Activated T-helper 17 cell treated with anti-CD3 and anti-CD28 coated beads, Interleukin-2, amount 50 U/mL, for 72 hours (primary cell): ENCODE data around the gene AIPL1. TPM values are rescaled to one million over a fixed set of nuclear protein-coding genes. Genes with fewer than 3 reads are reported as not detected.

ENCODE experiments used
- ATAC-seq: fragments of 150-1000 bp; cut with Tn5 transposase; replicated peaks from 2 replicates; pipeline ENCODE4 v1.10.0; 2021; ENCODE audit warnings: mild to moderate bottlenecking, moderate library complexity
- H3K27ac Mint-ChIP-seq: one replicate; pipeline ENCODE4 v1.8.0; 2022; ENCODE audit warnings: mixed read lengths
- H3K27me3 Mint-ChIP-seq: one replicate; pipeline ENCODE4 v1.8.0; 2022; ENCODE audit warnings: mixed read lengths
- H3K36me3 Mint-ChIP-seq: one replicate; pipeline ENCODE4 v1.8.0; 2022; ENCODE audit warnings: low read depth, mild to moderate bottlenecking, mixed read lengths
- H3K4me1 Mint-ChIP-seq: one replicate; pipeline ENCODE4 v1.8.0; 2022; ENCODE audit warnings: mixed read lengths
- H3K4me3 Mint-ChIP-seq: one replicate; pipeline ENCODE4 v1.8.0; 2022; ENCODE audit warnings: mild to moderate bottlenecking, mixed read lengths
- H3K9me3 Mint-ChIP-seq: one replicate; pipeline ENCODE4 v1.8.0; 2022; ENCODE audit warnings: mixed read lengths
- total RNA-seq, 2 donors: library from RNA; stranded (reverse); gene quantifications; one replicate each; pipeline ENCODE4 v1.2.3, GENCODE V29; 2022

Gene AIPL1
- total RNA-seq, 2 donors from 2014 or later = not detected

DNA sequence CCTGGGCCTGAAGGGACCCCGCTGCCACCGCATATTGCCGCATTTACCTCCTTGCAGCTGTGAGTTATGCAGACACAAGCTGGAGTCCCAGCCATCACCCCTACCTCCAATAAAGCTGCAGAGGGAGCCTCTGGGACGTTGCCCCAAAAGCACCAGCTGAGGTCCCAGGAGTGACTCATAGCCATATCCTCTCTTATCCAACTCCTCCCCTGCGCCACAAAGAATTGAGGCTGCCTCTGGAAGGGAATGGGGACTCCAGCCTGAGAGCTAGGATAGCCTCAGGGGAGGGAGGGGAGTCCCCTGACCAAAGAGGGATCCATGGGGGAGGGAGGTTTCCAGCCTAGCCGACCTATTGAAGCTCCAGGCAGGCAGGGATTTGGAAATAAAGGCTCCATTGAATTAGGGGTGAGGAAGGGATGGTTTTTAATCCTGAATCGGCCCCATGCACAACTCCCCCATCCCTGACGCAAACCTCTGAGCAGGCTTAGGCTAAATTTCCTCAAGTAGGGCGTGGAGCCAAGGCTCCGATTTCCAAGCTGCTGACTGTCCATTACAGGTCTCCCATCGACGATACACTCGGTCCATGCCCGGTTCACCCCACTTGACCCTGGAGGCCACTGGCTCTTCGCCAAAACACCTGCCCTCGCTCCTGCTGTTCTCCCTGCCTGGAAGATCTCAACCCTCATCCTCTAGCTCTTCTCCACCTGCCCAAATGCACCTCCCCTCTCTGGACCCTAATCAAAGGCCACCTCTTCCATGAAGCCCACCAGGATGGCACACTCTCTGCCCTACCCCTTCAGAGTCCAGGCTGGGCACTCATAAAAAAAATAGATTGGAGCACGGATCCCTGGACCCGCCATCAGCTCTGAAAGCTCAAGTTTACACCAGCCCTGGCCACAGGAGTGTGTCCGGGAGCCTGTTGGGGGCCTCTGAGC lies 36.9 kb upstream of the AIPL1 start:
- Mint-ChIP-seq H3K27ac (no peak overlapping the region), H3K36me3 (no peaks in the 10 kb centered on the region), H3K27me3 (peaks cover 3% of the 10 kb centered on the region), H3K9me3 (no peaks in the 10 kb centered on the region), H3K4me1 (peaks cover 5% of the 10 kb centered on the region), H3K4me3 (no peak overlapping the region)
- ATAC-seq = no peak

DNA sequence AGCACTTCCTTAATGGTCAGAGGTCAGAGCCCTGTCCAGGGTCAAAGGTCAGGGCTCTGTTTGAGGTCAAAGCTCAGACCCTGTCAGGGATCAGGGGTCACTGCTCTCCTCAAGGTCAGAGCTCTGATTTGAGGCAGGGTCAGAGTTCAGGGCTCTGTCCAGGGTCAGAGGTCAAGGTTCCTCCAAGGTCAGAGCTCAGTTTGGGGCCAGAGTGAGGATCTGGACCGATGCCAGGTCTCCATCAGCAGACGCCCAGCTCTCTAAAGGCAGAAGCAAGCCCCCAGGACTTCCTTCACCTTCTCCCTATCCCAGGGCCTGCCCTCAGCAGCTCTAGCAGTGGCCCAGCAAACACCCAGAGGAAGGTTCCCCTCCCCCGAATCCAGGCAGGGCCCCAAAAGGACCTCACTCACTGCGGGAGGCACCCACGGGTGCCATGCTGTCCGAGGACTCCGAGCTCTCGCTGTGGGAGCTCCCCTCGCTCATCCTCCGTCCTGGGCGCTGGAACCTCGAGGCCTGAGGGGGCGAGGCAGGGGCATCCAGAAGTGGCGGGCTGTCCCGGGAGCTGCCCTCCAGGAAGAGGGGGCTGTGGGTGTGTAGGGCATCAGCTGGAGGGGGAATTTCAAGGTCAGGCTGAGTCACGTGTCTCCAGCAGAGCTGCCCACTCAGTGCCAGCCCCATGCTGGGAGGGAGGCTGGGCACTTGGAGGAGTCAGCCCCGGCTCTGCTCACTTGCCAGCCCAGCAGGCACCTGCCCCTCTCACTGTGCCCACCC lies 36.0 kb upstream of the AIPL1 start:
- no peaks in the 10 kb centered on the region for H3K9me3 Mint-ChIP-seq
- peaks cover 5% of the 10 kb centered on the region for H3K4me1 Mint-ChIP-seq
- no peak for ATAC-seq
- H3K27me3 Mint-ChIP-seq = peaks cover 10% of the 10 kb centered on the region
- no peaks in the 10 kb centered on the region for H3K36me3 Mint-ChIP-seq
- H3K27ac Mint-ChIP-seq = no peak overlapping the region
- no peak overlapping the region for H3K4me3 Mint-ChIP-seq

DNA sequence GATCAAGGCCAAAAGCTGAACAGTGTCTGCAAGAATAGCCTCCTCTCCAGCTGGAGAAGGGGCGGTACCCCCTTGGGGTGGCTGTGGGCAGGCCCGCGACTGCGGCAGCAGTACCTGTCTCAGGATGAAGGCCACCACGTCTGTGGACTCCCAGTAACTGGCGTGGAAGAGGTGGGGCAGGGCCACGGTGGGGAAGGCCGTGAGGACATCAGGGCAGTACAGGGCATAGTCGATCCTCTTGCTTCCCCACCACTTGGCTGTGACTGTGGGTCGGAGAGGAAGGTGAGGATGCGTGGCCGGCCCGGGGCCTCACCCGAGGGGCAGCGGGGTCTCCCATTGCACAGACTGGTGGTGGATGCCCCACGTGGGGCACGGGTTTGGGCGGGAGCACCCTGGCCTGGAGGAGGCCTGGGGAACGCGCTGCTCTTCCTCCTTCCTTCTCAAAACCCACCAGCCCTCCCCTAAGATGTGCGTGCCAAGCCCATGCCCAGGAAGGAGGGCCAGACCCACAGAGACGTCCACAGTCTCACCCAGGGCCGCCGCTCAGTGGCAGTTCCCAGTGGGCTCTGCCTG lies 35.3 kb upstream of the AIPL1 start:
- Mint-ChIP-seq H3K9me3 (no peaks in the 10 kb centered on the region), H3K4me3 (no peak overlapping the region), H3K4me1 (peaks cover 5% of the 10 kb centered on the region), H3K27me3 (peaks cover 14% of the 10 kb centered on the region), H3K36me3 (no peaks in the 10 kb centered on the region), H3K27ac (no peak overlapping the region)
- no peak for ATAC-seq

DNA sequence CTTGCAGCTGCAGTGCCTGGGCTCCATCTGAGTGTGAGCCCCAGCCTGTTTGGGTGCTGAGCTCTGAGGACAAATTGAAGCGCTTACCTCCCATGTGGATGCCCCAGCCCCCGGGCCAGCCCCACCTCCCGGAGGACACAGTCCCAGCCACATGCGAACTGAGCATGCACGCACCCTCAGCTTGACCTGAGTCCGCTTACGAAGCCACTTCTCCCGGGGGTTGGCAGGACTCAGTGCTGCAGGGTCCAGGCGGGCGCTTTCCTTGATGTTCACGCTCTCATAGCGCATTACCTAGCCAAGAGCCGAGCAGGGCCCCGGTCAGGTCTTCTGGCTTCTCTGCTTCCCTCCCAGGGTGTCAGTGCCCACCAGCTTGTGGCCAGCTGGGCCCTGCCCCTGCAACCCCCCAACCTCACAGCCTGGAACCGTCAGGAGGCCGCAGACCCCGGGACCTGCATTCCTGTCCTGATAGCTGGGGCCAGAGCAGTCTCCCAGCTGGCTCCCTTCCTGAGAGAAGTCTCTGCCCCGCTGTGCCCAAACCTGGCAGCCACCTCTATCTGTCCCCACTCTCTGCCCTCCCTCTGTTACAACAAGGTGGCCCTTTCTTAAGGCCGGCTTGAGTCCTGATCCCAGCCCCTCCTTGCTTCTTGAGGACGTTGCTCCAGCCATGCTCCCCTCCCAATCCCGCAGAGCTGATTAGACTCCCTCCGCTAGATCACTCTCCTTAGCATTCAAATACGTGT lies 33.3 kb upstream of the AIPL1 start:
- Mint-ChIP-seq H3K4me3 (no peak overlapping the region), H3K9me3 (no peaks in the 10 kb centered on the region), H3K36me3 (no peaks in the 10 kb centered on the region), H3K4me1 (peaks cover 4% of the 10 kb centered on the region), H3K27me3 (peaks cover 14% of the 10 kb centered on the region), H3K27ac (no peak overlapping the region)
- ATAC-seq = no peak

DNA sequence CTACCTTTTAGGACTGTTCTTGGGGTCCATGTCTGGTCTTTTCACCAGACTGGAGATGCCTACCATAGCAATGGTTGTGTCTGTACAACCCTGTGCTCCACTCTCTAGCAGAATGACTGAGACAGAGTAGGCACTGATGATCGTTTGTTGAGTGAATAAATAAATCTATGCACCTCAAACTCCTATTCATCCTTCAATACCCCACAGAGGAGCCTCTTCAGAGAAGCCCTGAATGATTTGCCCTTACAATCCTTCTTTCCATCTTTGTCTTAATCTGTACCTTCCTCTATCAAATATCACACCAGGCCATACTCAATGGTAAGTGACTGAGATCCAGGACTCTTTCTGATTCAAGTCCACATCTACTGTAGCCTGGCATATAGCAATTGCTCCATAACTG lies 32.6 kb upstream of the AIPL1 start:
- Mint-ChIP-seq H3K4me3 (no peak overlapping the region), H3K9me3 (no peaks in the 10 kb centered on the region), H3K4me1 (no peaks in the 10 kb centered on the region), H3K27me3 (peaks cover 13% of the 10 kb centered on the region), H3K27ac (no peak overlapping the region), H3K36me3 (no peaks in the 10 kb centered on the region)
- no peak for ATAC-seq

DNA sequence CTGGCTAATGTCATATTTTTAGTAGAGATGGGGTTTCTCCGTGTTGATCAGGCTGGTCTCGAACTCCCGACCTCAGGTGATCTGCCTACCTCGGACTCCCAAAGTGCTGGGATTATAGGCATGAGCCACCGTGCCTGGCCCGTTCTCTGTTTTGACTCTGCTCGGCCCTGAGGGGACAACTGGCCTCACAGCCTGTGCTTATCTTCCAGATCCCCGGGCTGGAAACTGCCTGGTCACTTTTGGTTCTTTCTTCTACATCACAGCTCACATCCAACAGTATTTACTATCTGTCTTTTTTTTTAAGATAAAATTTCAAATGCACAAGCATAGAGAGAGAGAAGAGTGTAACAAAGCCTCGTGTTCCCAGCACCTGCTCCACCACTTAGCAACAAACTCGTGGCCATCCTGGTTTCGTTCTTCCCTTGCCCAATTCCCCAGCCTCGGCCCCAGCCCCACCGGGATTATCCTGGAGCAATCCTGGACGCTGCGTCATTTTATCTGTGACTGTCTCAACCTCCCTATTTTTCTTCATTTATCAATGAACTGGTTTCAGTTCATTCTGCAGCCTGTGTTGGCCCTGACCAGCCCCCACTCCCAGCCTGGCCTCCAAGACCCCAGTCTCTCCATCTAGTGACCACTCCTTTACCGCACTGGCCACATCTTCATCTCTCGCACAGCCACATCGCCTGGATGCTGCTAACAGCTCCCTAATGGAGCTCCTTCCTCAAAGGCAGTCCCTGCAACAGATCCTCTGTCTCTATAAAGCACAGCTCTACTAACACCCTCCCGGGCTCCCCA lies 30.5 kb upstream of the AIPL1 start:
- H3K4me1 Mint-ChIP-seq = peaks cover 8% of the 10 kb centered on the region
- no peaks in the 10 kb centered on the region for H3K36me3 Mint-ChIP-seq
- H3K9me3 Mint-ChIP-seq = no peaks in the 10 kb centered on the region
- no peak overlapping the region for H3K4me3 Mint-ChIP-seq
- H3K27me3 Mint-ChIP-seq = peaks cover 14% of the 10 kb centered on the region
- no peak overlapping the region for H3K27ac Mint-ChIP-seq
- no peak for ATAC-seq

DNA sequence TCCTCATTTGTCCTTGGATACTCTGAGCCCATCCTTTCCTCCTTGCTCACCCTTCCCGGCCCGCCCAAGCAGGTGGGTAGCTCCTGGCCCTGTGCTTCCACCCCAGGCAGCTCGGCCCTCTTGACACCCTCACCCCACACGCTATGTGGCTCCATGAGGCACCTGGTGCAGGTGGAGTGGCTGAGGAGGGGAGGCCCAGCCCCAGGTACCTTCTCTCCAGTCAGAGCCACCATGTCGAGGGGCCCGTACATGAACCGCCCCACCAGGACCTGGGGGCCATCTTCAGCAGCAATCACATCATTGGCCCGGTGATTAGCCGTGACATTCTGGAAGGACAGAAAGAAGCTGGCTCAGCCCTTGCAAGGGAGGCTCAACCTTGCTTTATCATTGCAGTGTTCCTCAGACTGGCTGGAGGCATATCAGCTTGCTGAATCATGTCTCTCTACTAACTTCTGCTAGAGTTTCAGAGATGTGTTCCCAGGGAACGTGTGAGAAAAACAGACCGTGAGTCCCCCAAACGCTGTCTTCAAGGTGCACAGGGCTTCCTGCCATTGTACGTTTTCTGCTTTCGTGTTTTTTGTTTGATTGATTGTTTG lies 29.6 kb upstream of the AIPL1 start:
- Mint-ChIP-seq H3K36me3 (no peaks in the 10 kb centered on the region), H3K9me3 (no peaks in the 10 kb centered on the region), H3K27me3 (peaks cover 14% of the 10 kb centered on the region), H3K27ac (no peak overlapping the region), H3K4me3 (no peak overlapping the region), H3K4me1 (peaks cover 8% of the 10 kb centered on the region)
- no peak for ATAC-seq

DNA sequence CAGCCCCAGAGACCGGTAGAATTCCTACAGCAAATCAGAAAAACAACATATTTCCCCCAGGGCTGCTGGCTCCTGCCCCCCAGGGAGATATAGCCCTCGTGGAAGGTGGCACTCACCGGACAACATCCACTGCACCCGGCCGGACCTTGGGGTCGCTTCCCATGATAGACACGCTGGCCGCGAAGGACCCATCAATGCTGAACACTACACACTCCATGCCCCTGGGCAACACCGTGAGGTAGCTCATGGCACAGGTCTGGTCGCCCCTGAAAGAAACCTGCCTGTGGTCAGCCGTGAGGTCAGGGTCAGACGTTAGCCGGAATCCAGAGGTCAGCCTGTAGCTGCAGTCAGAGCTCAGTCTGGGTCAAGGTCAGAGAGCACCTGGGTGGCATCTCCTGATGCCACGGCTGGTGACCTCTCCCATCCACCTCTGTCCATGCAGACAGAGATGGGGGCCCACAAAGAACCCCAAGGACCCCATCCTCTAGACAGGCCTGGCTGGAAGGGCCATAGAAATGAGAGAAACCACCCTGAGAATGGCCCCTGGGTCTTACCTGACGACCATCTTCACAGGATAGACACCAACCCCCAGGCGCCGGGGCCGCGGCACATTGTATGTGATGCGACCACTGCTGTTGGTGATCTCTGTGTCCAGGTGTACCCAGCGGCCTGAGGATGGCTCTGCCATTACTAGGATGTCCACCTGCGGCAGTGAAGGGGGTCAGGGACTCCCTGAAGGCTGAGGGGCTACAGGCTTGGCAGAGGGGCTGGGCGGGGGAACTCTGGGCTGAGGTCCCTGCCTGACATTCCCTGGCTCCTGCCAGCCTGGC lies 28.9 kb upstream of the AIPL1 start:
- H3K4me3 Mint-ChIP-seq = no peak overlapping the region
- H3K9me3 Mint-ChIP-seq = no peaks in the 10 kb centered on the region
- H3K4me1 Mint-ChIP-seq = peaks cover 8% of the 10 kb centered on the region
- H3K27me3 Mint-ChIP-seq = peaks cover 14% of the 10 kb centered on the region
- no peaks in the 10 kb centered on the region for H3K36me3 Mint-ChIP-seq
- ATAC-seq = no peak
- no peak overlapping the region for H3K27ac Mint-ChIP-seq

DNA sequence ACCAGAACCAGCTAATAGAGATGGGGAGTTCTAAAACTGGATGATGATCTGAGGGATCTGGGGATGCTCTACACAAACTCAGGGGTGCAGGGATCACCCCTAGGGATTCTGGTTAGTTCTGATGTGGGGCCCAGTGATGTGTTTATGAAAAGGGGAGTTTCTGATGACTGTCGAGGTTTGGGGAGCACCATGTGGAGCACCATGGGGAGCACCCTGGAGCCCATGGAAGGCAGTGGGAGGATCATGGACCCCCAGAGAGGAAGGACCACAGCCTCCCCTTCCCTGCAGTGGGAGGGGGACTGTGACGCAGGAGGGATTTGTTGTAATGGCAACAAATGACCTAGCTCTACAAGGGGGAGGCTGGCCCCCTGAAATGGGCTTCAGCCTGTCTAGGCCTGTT lies 27.8 kb upstream of the AIPL1 start:
- Mint-ChIP-seq H3K4me3 (no peak overlapping the region), H3K9me3 (no peaks in the 10 kb centered on the region)
- ATAC-seq = no peak

DNA sequence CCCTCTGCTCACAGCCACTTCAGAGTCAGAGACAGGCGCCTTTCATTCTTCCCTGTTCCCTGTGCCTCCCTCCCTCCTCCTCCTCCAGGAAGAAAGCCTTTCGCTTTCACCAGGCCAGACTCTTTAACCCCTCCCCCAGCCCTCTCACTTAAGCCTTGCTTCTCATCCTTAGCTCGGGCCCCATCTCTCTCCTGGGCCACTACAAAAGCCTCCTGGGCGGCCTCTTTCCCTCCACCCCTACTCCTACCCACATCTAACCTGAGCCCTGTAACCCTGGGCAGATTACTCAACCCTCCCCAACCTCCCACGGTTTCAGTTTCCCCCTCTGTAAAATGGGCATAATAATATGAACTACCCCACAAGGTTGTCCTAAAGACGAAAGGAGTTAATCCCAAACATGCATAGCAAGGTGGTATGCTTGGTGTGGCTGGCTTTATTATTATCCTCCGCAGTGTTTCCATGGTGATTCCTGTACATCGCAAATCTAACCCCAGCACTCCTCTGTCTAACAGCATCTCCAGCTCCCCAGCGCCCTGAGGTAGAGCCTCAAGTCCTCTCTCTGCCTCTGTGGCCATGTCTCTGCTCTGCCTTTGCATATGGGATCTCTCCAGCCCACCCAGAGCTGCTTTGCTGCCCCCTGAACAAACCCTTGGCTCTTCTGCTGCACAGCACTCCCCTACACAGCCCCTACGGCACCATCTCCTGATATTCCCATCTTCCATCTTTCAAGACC lies 27.0 kb upstream of the AIPL1 start:
- Mint-ChIP-seq H3K9me3 (no peaks in the 10 kb centered on the region), H3K4me1 (peaks cover 11% of the 10 kb centered on the region), H3K4me3 (no peak overlapping the region), H3K27me3 (peaks cover 14% of the 10 kb centered on the region), H3K36me3 (no peaks in the 10 kb centered on the region), H3K27ac (peak overlapping the region; percentile 23)
- ATAC-seq = peak; percentile 90

More for the DNA sequence above, 27.8 kb upstream of the AIPL1 start:
- peak overlapping the region; percentile 23 for H3K27ac Mint-ChIP-seq
- H3K4me1 Mint-ChIP-seq = peaks cover 8% of the 10 kb centered on the region
- H3K36me3 Mint-ChIP-seq = no peaks in the 10 kb centered on the region
- peaks cover 14% of the 10 kb centered on the region for H3K27me3 Mint-ChIP-seq

DNA sequence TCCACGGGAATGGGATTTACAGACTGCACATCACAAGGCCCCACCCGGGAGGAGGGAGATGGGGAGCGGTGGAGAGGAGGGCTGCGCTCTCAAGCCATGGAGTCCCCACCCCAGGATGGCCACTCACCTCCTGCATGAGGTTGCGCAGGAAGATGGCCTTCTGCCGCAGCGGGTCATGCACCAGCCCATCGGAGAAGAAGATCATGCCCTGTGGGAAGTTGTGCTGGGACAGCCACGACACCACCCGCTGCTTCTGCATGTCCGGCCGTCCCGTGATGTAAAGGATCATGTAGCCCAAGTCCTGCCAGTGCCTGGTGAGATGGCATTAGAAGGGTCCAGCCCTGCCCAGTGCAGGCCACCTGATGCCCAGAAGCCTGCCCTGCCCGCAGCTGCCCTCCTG lies 26.3 kb upstream of the AIPL1 start:
- H3K27ac Mint-ChIP-seq = peak overlapping the region; percentile 23
- H3K4me3 Mint-ChIP-seq = no peak overlapping the region
- no peaks in the 10 kb centered on the region for H3K9me3 Mint-ChIP-seq
- peaks cover 18% of the 10 kb centered on the region for H3K4me1 Mint-ChIP-seq
- H3K36me3 Mint-ChIP-seq = no peaks in the 10 kb centered on the region
- ATAC-seq = no peak
- H3K27me3 Mint-ChIP-seq = peaks cover 11% of the 10 kb centered on the region

DNA sequence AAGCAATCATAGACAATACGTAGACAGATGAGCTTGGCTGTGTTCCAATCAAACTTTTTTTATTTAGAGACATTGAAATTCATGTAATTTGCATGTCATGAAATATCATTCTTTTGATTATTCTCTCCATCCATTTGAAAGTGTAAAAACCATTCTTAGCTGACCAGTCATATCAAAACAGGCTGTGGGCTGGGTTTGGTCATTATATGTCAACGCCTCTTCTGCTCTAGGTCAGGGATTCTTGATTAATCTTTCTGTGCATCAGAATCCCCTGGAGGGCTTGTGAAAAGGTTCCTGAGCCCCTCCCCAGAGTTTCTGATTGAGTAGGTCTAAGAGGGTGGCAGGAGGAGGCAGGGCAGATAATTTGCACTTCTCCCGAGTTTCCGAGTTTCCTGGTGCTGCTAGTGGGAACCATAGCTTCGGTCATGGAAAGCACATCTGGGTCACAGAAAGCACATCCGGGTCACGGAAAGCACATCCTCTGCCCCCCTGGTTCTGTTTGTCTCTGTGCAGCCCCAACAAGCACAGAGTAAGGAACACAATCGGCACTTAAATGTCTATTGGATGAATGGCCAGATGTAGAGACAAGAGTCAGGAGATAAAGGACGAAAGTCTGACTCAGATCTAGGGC lies 25.7 kb upstream of the AIPL1 start:
- H3K4me3 Mint-ChIP-seq = no peak overlapping the region
- peaks cover 18% of the 10 kb centered on the region for H3K4me1 Mint-ChIP-seq
- H3K36me3 Mint-ChIP-seq = no peaks in the 10 kb centered on the region
- ATAC-seq = no peak
- no peaks in the 10 kb centered on the region for H3K9me3 Mint-ChIP-seq
- H3K27ac Mint-ChIP-seq = no peak overlapping the region
- peaks cover 5% of the 10 kb centered on the region for H3K27me3 Mint-ChIP-seq
